HG03575 (cell line): ENCODE results near the gene SMAD6.
"Not testable (repeated sequence)": the region's sequence is repeated elsewhere in the genome, so short reads cannot be mapped to it uniquely, and the experiment has no call there.

Source experiments
- ATAC-seq: cut with Tn5 transposase; IDR thresholded peaks from one replicate; pipeline ENCODE4 v1.9.1; 2021; ENCODE audit not compliant: unreplicated experiment, insufficient number of reproducible peaks, low FRiP score; ENCODE audit errors: extremely low read depth

SMAD6 gene

GRCh38 chr15:66749841-66750575, 48.0 kb downstream of the SMAD6 start:
- ATAC-seq: no peak

GRCh38 chr15:66750609-66751008, 48.6 kb downstream of the SMAD6 start:
- no peak for ATAC-seq

- ATAC-seq: no peak
Observed at GRCh38 chr15:66751579-66751978, 49.5 kb downstream of the SMAD6 start.

- no peak for ATAC-seq
Observed at GRCh38 chr15:66752078-66752477, 50.0 kb downstream of the SMAD6 start.

- ATAC-seq: no peak
Observed at GRCh38 chr15:66753687-66754377, 51.8 kb downstream of the SMAD6 start.

- ATAC-seq: no peak
Observed at GRCh38 chr15:66754789-66755188, 52.8 kb downstream of the SMAD6 start.

- ATAC-seq: no peak
Observed at GRCh38 chr15:66755298-66756068, 53.4 kb downstream of the SMAD6 start.

GRCh38 chr15:66756295-66756694, 54.3 kb downstream of the SMAD6 start:
- no peak for ATAC-seq

- no peak for ATAC-seq
Observed at GRCh38 chr15:66757030-66757429, 55.0 kb downstream of the SMAD6 start.

- ATAC-seq: no peak
Observed at GRCh38 chr15:66757521-66757920, 55.5 kb downstream of the SMAD6 start.

- not testable (repeated sequence) for ATAC-seq
Observed at GRCh38 chr15:66758217-66758616, 56.2 kb downstream of the SMAD6 start.

GRCh38 chr15:66758844-66759243, 56.8 kb downstream of the SMAD6 start:
- ATAC-seq: no peak

- no peak for ATAC-seq
Observed at GRCh38 chr15:66760097-66760967, 58.3 kb downstream of the SMAD6 start.

GRCh38 chr15:66760968-66761725, 59.1 kb downstream of the SMAD6 start:
- no peak for ATAC-seq

- no peak for ATAC-seq
Observed at GRCh38 chr15:66761726-66762595, 59.9 kb downstream of the SMAD6 start.

- no peak for ATAC-seq
Observed at GRCh38 chr15:66763186-66764071, 61.4 kb downstream of the SMAD6 start.
